CD4-positive, alpha-beta T cell treated with Interleukin-15 for 4 hours (primary cell): Measurements from ENCODE around the gene MED12L.

Experiments used
- DNase-seq: peaks from one replicate; pipeline ENCODE4 v3.0.0-alpha.2; 2020; ENCODE audit warnings: low spot score

The MED12L gene

GRCh38 chr3:151091685-151092345, 6.4 kb downstream of the MED12L start:
- no peak for DNase-seq

DNA sequence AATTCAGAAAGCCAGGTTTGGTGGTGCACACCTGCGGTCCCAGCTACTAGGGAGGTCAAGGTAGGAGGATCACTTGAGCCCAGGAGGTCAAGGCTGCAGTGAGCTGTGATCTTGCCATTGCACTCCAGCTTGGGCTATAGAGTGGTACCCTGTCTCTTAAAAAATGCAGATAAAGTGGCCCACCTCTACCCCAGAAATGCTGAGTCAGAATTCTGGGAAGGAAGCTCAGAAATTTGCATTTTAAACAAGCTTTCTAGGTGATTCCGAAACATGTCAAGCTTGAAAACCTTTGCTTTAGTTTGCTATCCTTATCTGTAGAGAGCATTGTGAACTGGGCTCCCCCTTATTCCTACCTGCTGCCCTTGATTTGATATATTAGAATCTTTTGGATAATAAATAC, 7.7 kb downstream of the MED12L start:
- DNase-seq: no peak

GRCh38 chr3:151093905-151094304, 8.4 kb downstream of the MED12L start:
- DNase-seq: no peak

DNA sequence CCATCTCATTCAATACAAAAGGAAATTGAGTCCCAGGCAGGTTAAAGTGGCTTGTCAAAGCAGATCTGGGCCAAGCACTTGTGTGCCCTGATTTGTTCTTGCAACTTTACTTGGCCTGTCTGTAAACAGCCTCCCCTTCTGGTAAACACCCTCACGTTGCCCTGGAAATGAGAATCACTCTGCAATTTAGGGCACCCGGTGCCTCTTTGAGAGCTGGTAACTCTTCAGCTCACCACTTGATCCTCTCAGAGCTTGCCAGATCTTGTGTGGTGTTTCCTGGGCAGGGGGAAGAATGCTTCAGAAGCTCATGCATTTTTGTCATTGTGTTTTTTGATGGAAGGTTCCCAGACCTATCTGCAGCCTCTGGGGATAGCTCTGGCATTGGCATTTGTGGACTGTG, 11.3 kb downstream of the MED12L start:
- no peak for DNase-seq

DNA sequence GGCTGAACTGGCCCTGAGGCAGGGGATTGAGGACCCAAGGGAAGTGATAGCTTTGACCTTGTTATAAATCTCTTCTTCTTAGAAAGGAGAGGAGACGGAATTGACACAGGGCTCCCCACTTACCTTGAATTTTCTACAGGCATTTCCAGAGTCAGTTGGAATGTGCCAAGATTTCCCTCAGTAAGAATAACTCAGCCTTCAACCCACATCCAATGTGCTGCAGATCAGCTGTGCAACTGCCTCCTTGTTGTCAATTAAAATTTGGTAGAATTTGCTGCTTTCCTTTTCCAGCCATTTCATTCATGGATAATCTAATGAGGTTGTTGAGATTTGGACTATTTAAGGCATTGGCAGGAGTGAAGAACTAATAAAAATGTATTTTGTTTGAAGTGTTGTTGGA, 14.6 kb downstream of the MED12L start:
- DNase-seq: no peak

- no peak for DNase-seq
Observed at GRCh38 chr3:151101270-151101969, 16.0 kb downstream of the MED12L start.

GRCh38 chr3:151106311-151106710, 20.8 kb downstream of the MED12L start:
- no peak for DNase-seq

GRCh38 chr3:151107177-151107576, 21.7 kb downstream of the MED12L start:
- DNase-seq: no peak

GRCh38 chr3:151107701-151108100, 22.2 kb downstream of the MED12L start:
- no peak for DNase-seq

GRCh38 chr3:151109286-151109800, 23.9 kb downstream of the MED12L start:
- no peak for DNase-seq

DNA sequence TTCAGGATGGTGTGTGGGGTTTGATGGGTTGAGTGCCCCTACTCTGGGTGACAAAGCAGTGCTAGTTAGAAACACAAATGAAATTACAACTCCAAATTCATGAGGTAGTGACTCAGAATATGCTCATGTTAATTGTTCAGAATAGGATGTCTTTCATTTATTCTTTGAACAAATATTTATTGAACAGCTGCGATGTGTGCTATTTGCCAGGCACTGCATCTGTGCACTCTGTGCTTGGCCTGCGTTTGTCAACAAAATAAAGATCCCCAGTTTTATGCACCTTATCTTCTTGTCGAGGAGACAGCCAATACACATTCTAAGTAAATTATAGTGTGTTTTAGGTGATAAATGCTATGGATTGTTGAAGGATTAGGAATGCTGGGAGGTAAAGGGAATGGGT, 27.3 kb downstream of the MED12L start:
- no peak for DNase-seq

DNA sequence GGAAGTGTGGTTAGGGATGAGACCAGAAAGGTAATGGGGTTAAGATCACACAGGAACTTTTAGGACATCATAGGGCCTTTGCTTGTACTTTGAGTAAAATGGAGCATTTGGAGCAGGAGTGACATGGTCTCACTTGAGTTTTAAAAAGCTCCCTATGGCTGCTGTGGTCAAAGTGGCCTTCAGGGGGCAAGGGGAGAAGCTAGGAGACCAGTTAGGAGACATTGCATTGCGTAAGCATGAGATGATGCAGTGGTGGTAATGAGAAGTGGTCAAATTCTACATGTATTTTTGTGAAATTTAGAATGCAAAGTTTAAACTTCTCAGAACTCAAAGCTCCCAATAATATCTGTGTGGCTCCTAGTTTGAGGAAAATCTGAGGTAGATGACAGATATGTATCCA, 27.9 kb downstream of the MED12L start:
- DNase-seq: no peak

DNA sequence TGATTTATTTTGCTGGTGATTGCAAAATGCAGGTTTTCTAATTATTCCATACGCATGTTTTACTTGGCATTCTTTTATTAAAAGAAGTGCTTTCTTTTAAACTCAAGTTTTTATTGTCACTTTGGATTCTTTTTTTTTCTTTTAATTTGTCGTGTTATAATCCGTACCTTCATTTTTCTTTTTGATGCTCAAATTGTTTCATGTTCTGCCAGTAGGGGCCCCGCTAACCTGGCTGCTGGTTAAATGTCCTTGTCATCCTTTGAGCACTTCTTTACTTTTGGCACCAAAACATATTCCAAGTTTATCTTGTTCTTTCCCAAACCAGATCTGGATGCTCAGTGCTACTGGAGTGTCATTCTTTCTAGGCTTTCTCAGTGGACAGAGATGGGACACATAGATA, 31.6 kb downstream of the MED12L start:
- DNase-seq: no peak

- no peak for DNase-seq
Observed at GRCh38 chr3:151119188-151119587, 33.7 kb downstream of the MED12L start.

DNA sequence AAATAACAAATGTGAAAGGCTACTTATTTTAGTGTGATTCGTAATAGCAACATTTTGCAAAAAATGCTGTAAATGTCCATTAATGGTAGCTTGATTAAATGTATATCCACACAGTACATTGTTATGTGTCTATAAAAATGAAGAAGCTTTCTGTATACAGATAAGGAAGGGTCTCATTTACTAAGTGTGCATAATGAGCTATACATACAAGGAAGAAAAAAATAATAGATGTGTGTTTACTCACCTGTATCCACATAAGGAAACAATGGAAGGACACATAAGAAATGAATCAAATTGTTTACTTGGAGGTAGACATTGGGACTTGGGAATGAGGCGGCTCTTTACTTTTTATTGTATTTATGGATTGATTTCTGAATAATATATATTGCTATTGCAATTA, 34.9 kb downstream of the MED12L start:
- no peak for DNase-seq

DNA sequence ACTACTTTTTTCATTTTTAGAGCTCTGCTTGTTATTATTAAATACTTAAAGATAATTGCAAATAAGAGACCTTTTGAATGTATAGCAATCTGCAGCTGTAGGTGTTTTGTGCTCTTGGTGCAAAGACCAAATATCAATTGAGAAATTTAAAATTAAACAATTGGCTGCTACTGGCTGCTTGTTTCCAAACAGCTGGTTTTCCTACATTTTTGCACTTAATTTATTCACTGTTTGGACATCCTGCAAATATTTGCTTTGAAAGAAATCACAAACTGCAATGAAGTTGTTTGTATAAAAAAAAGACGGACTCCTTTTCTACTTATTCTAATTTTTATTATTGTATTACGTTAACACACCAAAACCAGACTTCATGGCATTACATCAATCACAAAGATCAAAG, 35.6 kb downstream of the MED12L start:
- DNase-seq: no peak

DNA sequence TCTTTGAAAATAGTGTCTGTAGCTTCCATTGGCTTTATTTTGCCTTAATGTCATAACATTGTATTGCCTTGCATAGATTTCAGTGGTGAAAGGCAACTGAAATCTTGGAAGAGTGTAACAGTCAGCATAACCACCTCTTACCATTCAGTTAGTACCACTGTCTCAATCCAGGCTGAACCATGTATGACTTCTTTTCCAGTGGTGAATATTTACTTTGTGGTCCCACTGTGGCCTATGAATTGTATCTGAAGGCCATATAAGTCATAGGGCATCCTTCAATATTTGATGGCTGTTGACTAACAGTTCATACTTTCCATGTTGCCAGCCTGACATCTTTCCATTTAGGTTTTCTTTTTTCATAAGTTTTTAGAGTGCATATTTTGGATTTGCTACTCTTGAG, 38.4 kb downstream of the MED12L start:
- DNase-seq: no peak

- DNase-seq: no peak
Observed at GRCh38 chr3:151124476-151124875, 39.0 kb downstream of the MED12L start.

- DNase-seq: no peak
Observed at GRCh38 chr3:151130428-151130827, 45.0 kb downstream of the MED12L start.

GRCh38 chr3:151133175-151133574, 47.7 kb downstream of the MED12L start:
- no peak for DNase-seq

GRCh38 chr3:151133917-151134450, 48.5 kb downstream of the MED12L start:
- no peak for DNase-seq

DNA sequence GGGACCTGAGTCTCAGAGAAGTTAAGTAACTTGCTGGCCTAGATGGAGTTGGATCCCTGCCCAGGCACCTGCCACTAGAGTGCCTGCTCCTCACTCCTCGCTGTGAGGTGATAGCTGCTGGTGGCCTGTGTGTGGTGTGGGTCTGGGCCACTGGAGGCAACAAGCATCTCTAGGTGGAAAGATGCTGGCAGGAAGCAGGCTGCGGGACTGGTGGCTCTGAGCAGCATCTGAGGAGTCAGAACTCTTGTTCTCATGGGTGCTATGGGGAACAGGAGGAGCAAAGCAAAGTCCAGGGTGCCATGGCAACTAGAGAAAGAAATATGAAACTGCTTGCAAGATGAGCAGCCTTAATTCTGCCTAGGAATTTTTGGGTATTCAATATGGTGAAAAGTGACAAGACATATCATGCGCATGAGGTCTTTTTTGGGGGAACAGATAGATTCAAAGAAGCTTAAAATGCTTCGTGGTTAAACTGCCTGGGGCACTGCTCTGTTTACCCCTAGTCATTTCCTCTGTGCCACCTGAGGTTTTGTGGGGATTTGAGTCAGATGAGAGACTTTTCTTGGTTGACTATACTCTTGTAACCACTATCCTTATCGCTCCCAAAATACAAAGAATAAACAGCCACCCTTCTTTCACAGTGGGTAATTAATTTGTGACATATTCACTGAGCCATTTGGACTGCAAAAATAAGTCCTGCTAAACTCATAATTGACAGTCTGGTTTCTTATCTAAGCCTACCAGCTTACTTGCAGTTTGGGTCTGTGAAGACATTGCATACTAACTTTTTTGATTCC, 50.3 kb downstream of the MED12L start:
- DNase-seq: peak; percentile 39

DNA sequence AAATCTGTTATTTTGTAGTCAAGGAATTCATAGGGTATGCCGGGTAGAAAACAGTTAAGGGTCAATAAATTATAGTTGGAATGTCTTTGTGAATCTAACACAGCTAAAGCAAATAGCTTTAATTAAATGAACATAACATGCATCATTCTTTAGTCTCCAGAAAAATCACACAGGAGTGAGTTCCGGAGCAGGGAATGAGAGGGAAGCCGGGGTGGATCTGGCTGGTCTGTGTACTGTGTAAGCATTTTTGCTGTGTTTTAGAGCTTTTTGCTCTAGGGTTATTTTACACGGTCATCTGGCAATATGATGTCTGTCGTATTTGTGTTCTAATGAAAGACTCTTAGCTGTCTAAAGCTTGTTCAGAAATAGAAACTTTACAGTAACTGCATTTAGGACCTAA, 57.5 kb downstream of the MED12L start:
- no peak for DNase-seq
